ENCODE results near the gene ARHGEF33. TPM values are rescaled to one million over a fixed set of nuclear protein-coding genes. Genes with fewer than 3 reads are reported as not detected.
A peak's percentile ranks its signal among the peaks of the same experiment; 100 is the strongest.

The ARHGEF33 gene
- total and polyA plus RNA-seq, 2 of the 13 experiments (the other 11 are each of a cell fraction or from before 2014, with no cell fraction given): 0.04 TPM; not detected in 1

DNA sequence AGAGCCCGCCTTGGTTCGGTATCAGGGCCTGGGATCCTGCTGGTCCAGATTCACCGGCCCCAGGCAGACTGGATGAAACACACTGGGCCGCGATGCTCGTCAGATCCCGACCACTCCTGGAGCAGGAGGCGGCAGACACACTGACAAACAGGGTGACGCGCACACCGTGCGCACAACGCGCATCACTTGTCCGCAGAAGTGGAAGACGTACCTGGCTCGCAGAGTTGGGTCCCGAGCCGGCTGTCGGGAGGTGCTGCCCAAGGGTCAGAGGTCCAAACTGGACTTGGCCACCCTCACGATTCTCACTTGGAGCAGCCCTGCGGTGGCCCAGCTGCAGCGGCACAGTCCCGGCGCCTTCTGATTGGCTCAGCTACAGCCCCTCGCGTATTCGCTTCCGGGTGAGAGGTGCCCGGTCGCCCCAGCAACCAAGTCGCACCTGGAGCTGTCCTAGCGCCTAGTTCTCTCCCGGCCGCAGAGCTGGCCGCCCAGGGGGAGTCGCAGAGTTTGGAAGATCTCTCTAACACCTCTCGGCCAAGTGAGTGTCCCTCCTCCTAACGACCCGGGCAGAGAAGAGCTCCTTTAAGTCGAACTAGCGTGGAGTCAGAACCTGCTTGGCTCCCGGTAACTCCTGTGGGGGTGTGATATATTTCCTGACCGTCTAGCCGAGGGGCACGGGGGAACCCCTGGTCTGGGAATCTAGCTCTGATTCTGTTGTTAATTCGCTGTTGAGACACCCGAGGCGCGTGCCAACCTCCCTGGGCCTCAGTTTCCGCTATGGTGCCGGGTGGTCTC lies 13.9 kb upstream of the ARHGEF33 start, which contains the start of the genes DHX57 and MORN2 (continued):
- peak; percentile 27; the same call in 1 of the 2 replicates for TF ChIP-seq GTF3A (CRISPR knock-in tag; conservative IDR thresholded peaks at IDR 0.05)
- TF ChIP-seq ZNF674 (CRISPR knock-in tag; IDR thresholded peaks at IDR 0.05; ENCODE audit: low read depth): peak; percentile 59; the same call in 1 of the 2 replicates
- peak; percentile 85; the same call in 1 of the 2 replicates for TF ChIP-seq ZNF33B (CRISPR knock-in tag; IDR thresholded peaks at IDR 0.05)
- TF ChIP-seq ZNF670 (CRISPR knock-in tag; IDR thresholded peaks at IDR 0.05; ENCODE audit: borderline replicate concordance): peak; percentile 60; the same call in 1 of the 2 replicates
- no peak for TF ChIP-seq SSRP1 (CRISPR knock-in tag; IDR thresholded peaks at IDR 0.05)
- peak; percentile 95 for TF ChIP-seq NRL (CRISPR knock-in tag; IDR thresholded peaks at IDR 0.05; ENCODE audit: borderline replicate concordance)
- TF ChIP-seq, protein P1, sequence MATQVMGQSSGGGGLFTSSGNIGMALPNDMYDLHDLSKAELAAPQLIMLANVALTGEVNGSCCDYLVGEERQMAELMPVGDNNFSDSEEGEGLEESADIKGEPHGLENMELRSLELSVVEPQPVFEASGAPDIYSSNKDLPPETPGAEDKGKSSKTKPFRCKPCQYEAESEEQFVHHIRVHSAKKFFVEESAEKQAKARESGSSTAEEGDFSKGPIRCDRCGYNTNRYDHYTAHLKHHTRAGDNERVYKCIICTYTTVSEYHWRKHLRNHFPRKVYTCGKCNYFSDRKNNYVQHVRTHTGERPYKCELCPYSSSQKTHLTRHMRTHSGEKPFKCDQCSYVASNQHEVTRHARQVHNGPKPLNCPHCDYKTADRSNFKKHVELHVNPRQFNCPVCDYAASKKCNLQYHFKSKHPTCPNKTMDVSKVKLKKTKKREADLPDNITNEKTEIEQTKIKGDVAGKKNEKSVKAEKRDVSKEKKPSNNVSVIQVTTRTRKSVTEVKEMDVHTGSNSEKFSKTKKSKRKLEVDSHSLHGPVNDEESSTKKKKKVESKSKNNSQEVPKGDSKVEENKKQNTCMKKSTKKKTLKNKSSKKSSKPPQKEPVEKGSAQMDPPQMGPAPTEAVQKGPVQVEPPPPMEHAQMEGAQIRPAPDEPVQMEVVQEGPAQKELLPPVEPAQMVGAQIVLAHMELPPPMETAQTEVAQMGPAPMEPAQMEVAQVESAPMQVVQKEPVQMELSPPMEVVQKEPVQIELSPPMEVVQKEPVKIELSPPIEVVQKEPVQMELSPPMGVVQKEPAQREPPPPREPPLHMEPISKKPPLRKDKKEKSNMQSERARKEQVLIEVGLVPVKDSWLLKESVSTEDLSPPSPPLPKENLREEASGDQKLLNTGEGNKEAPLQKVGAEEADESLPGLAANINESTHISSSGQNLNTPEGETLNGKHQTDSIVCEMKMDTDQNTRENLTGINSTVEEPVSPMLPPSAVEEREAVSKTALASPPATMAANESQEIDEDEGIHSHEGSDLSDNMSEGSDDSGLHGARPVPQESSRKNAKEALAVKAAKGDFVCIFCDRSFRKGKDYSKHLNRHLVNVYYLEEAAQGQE (IDR thresholded peaks at IDR 0.05; ENCODE audit: borderline replicate concordance in 1 of 2, low read depth in 1 of 2, low read length in 2 of 2): peak in 1 of 2 experiments; percentile 36; a peak in 2 of 4 replicates
- TF ChIP-seq, protein P2, sequence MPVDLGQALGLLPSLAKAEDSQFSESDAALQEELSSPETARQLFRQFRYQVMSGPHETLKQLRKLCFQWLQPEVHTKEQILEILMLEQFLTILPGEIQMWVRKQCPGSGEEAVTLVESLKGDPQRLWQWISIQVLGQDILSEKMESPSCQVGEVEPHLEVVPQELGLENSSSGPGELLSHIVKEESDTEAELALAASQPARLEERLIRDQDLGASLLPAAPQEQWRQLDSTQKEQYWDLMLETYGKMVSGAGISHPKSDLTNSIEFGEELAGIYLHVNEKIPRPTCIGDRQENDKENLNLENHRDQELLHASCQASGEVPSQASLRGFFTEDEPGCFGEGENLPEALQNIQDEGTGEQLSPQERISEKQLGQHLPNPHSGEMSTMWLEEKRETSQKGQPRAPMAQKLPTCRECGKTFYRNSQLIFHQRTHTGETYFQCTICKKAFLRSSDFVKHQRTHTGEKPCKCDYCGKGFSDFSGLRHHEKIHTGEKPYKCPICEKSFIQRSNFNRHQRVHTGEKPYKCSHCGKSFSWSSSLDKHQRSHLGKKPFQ (CRISPR knock-in tag; IDR thresholded peaks at IDR 0.05; ENCODE audit: insufficient replicate concordance): peak; percentile 64
- TF ChIP-seq, protein P3, sequence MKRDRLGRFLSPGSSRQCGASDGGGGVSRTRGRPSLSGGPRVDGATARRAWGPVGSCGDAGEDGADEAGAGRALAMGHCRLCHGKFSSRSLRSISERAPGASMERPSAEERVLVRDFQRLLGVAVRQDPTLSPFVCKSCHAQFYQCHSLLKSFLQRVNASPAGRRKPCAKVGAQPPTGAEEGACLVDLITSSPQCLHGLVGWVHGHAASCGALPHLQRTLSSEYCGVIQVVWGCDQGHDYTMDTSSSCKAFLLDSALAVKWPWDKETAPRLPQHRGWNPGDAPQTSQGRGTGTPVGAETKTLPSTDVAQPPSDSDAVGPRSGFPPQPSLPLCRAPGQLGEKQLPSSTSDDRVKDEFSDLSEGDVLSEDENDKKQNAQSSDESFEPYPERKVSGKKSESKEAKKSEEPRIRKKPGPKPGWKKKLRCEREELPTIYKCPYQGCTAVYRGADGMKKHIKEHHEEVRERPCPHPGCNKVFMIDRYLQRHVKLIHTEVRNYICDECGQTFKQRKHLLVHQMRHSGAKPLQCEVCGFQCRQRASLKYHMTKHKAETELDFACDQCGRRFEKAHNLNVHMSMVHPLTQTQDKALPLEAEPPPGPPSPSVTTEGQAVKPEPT (CRISPR knock-in tag; IDR thresholded peaks at IDR 0.05; ENCODE audit: low read depth): 0 out of 2 replicates have a peak, but pooled peaks have one; percentile 80
- no peak for TF ChIP-seq MAFF (IDR thresholded peaks at IDR 0.05; ENCODE audit: low read depth, low read length)
- TF ChIP-seq, protein P4, sequence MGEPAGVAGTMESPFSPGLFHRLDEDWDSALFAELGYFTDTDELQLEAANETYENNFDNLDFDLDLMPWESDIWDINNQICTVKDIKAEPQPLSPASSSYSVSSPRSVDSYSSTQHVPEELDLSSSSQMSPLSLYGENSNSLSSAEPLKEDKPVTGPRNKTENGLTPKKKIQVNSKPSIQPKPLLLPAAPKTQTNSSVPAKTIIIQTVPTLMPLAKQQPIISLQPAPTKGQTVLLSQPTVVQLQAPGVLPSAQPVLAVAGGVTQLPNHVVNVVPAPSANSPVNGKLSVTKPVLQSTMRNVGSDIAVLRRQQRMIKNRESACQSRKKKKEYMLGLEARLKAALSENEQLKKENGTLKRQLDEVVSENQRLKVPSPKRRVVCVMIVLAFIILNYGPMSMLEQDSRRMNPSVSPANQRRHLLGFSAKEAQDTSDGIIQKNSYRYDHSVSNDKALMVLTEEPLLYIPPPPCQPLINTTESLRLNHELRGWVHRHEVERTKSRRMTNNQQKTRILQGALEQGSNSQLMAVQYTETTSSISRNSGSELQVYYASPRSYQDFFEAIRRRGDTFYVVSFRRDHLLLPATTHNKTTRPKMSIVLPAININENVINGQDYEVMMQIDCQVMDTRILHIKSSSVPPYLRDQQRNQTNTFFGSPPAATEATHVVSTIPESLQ (CRISPR knock-in tag; conservative IDR thresholded peaks at IDR 0.05): 0 out of 2 replicates have a peak, but pooled peaks have one; percentile 49
- peak; percentile 77 for TF ChIP-seq ZNF331 (CRISPR knock-in tag; IDR thresholded peaks at IDR 0.05)
- TF ChIP-seq, protein P5, sequence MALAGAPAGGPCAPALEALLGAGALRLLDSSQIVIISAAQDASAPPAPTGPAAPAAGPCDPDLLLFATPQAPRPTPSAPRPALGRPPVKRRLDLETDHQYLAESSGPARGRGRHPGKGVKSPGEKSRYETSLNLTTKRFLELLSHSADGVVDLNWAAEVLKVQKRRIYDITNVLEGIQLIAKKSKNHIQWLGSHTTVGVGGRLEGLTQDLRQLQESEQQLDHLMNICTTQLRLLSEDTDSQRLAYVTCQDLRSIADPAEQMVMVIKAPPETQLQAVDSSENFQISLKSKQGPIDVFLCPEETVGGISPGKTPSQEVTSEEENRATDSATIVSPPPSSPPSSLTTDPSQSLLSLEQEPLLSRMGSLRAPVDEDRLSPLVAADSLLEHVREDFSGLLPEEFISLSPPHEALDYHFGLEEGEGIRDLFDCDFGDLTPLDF (CRISPR knock-in tag; IDR thresholded peaks at IDR 0.05): peak; percentile 55; the same call in 1 of the 2 replicates
- TF ChIP-seq, protein P6, sequence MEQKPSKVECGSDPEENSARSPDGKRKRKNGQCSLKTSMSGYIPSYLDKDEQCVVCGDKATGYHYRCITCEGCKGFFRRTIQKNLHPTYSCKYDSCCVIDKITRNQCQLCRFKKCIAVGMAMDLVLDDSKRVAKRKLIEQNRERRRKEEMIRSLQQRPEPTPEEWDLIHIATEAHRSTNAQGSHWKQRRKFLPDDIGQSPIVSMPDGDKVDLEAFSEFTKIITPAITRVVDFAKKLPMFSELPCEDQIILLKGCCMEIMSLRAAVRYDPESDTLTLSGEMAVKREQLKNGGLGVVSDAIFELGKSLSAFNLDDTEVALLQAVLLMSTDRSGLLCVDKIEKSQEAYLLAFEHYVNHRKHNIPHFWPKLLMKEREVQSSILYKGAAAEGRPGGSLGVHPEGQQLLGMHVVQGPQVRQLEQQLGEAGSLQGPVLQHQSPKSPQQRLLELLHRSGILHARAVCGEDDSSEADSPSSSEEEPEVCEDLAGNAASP (CRISPR knock-in tag; IDR thresholded peaks at IDR 0.05; ENCODE audit: borderline replicate concordance): peak; percentile 71; the same call in 1 of the 2 replicates
- no peak for TF ChIP-seq ARNT (IDR thresholded peaks at IDR 0.05)
- peak; percentile 47 for TF ChIP-seq ZNF143 (CRISPR knock-in tag; IDR thresholded peaks at IDR 0.05)
